ENCODE measurements around the gene SCN10A.

SCN10A gene

GRCh38 chr3:38717355-38718240 is 98.4 kb downstream of the SCN10A start:
- DNase-seq, result no peak

GRCh38 chr3:38713121-38713520 is 102.9 kb downstream of the SCN10A start:
- no peak for DNase-seq

GRCh38 chr3:38711321-38711720 is 104.7 kb downstream of the SCN10A start:
- DNase-seq, result no peak

GRCh38 chr3:38707730-38708129 is 108.3 kb downstream of the SCN10A start:
- peak in 1 of 2 donors; percentile 5 for DNase-seq

- no peak for DNase-seq
Observed at GRCh38 chr3:38706961-38707360, 109.1 kb downstream of the SCN10A start.

- DNase-seq, result no peak
Observed at GRCh38 chr3:38702231-38702630, 113.8 kb downstream of the SCN10A start.

GRCh38 chr3:38698760-38699159 is 117.3 kb downstream of the SCN10A start:
- no peak for DNase-seq

GRCh38 chr3:38698061-38698460 is 118.0 kb downstream of the SCN10A start:
- no peak for DNase-seq

GRCh38 chr3:38696034-38696433 is 120.0 kb downstream of the SCN10A start:
- DNase-seq, result no peak

GRCh38 chr3:38690185-38690584 is 125.8 kb downstream of the SCN10A start:
- no peak for DNase-seq

GRCh38 chr3:38689774-38690173 is 126.2 kb downstream of the SCN10A start:
- no peak for DNase-seq

GRCh38 chr3:38689346-38689745 is 126.7 kb downstream of the SCN10A start:
- no peak for DNase-seq

- peak; percentile 4 to 25 for DNase-seq
Observed at GRCh38 chr3:38687321-38687720, 128.7 kb downstream of the SCN10A start.

GRCh38 chr3:38684546-38684945 is 131.5 kb downstream of the SCN10A start:
- DNase-seq, result no peak

- DNase-seq, result no peak
Observed at GRCh38 chr3:38669668-38670067, 146.3 kb downstream of the SCN10A start.

- no peak for DNase-seq
Observed at GRCh38 chr3:38662544-38662943, 153.5 kb downstream of the SCN10A start.

- DNase-seq, result no peak
Observed at GRCh38 chr3:38658841-38659240, 157.2 kb downstream of the SCN10A start.

- DNase-seq, result no peak
Observed at GRCh38 chr3:38657369-38657768, 158.6 kb downstream of the SCN10A start.

- peak; percentile 17 to 27 for DNase-seq
Observed at GRCh38 chr3:38655708-38656300, 160.2 kb downstream of the SCN10A start.

- no peak for DNase-seq
Observed at GRCh38 chr3:38653685-38654537, 162.1 kb downstream of the SCN10A start.

- DNase-seq, result no peak
Observed at GRCh38 chr3:38652934-38653333, 163.1 kb downstream of the SCN10A start.

GRCh38 chr3:38651153-38651789 is 164.7 kb downstream of the SCN10A start:
- peak; percentile 37 to 78 for DNase-seq

Measured in inflammatory macrophage treated with lipopolysaccharide for 1 hour (primary cell).